HG02970 (cell line): Measurements from ENCODE around the gene HRG.
"Not testable (repeated sequence)": the region's sequence is repeated elsewhere in the genome, so short reads cannot be mapped to it uniquely, and the experiment has no call there.

Experiments used
- ATAC-seq: cut with Tn5 transposase; IDR thresholded peaks from one replicate; pipeline ENCODE4 v1.9.1; 2021; ENCODE audit warnings: mild to moderate bottlenecking, moderate library complexity, moderate number of reproducible peaks; ENCODE audit not compliant: unreplicated experiment, low FRiP score

HRG gene

GRCh38 chr3:186665625-186666188, at the start of gene HRG:
Gene HRG, plus strand, starts transcription at chr3:186666014. Its CDS starts 18 bp downstream, at chr3:186666032.
- no peak for ATAC-seq

GRCh38 chr3:186616299-186616617, 49.6 kb upstream of the HRG start:
- no peak for ATAC-seq

- peak; percentile 57 for ATAC-seq
These were observed 48.5 kb upstream of the HRG start for GRCh38 chr3:186617036-186617946.

GRCh38 chr3:186618318-186618938, 47.4 kb upstream of the HRG start:
- ATAC-seq: no peak

GRCh38 chr3:186619787-186620212, 46.0 kb upstream of the HRG start:
- no peak for ATAC-seq

- no peak for ATAC-seq
These were observed 45.4 kb upstream of the HRG start for GRCh38 chr3:186620213-186621092.

GRCh38 chr3:186621894-186622650, 43.7 kb upstream of the HRG start:
- no peak for ATAC-seq

GRCh38 chr3:186622651-186623310, 43.0 kb upstream of the HRG start:
- ATAC-seq: no peak

GRCh38 chr3:186624598-186624997, 41.2 kb upstream of the HRG start:
- ATAC-seq: no peak

GRCh38 chr3:186625600-186626042, 40.2 kb upstream of the HRG start:
- no peak for ATAC-seq

- no peak for ATAC-seq
These were observed 39.5 kb upstream of the HRG start for GRCh38 chr3:186626254-186626847.

GRCh38 chr3:186627852-186628414, 37.9 kb upstream of the HRG start:
- no peak for ATAC-seq

- ATAC-seq: no peak
These were observed 37.1 kb upstream of the HRG start for GRCh38 chr3:186628756-186629155.

- no peak for ATAC-seq
These were observed 34.7 kb upstream of the HRG start for GRCh38 chr3:186630950-186631641.

- no peak for ATAC-seq
These were observed 32.3 kb upstream of the HRG start for GRCh38 chr3:186633481-186633880.

GRCh38 chr3:186634207-186634606, 31.6 kb upstream of the HRG start:
- not testable (repeated sequence) for ATAC-seq

- ATAC-seq: no peak
These were observed 30.3 kb upstream of the HRG start for GRCh38 chr3:186635532-186635931.

- ATAC-seq: no peak
These were observed 29.3 kb upstream of the HRG start for GRCh38 chr3:186636536-186636935.
